Duodenal mucosa (tissue), 2 donors: Measurements from ENCODE around the gene HIP1.
"Not testable (repeated sequence)": the region's sequence is repeated elsewhere in the genome, so short reads cannot be mapped to it uniquely, and the experiment has no call there.

Experiments
- H3K27ac ChIP-seq: one replicate; pipeline ENCODE4 v1.7.0; 2013; ENCODE audit warnings: low read depth, low read length
- H3K27me3 ChIP-seq, 2 donors: one replicate each; pipeline ENCODE4 v1.7.0; 2013; ENCODE audit warnings: low read length in 2 of 2, control low read depth in 1 of 2; ENCODE audit not compliant: insufficient read depth in 2 of 2, control insufficient read depth in 1 of 2
- H3K36me3 ChIP-seq, 2 donors: one replicate each; pipeline ENCODE4 v1.7.0; 2013; ENCODE audit warnings: low read length in 2 of 2, control low read depth in 1 of 2; ENCODE audit not compliant: insufficient read depth in 2 of 2, control insufficient read depth in 1 of 2
- H3K4me1 ChIP-seq, 2 donors: one replicate each; pipeline ENCODE4 v1.7.0; 2013; ENCODE audit warnings: low read length in 2 of 2, control low read depth in 1 of 2; ENCODE audit not compliant: insufficient read depth in 2 of 2, control insufficient read depth in 1 of 2
- H3K4me3 ChIP-seq, 2 donors: one replicate each; pipeline ENCODE4 v1.7.0; 2013; ENCODE audit warnings: low read length in 2 of 2, low read depth in 1 of 2
- H3K9ac ChIP-seq, 2 donors: one replicate each; pipeline ENCODE4 v1.7.0; 2013; ENCODE audit warnings: low read length in 2 of 2, low read depth in 1 of 2
- H3K9me3 ChIP-seq, 2 donors: one replicate each; pipeline ENCODE4 v1.7.0; 2013; ENCODE audit warnings: low read length in 2 of 2, control low read depth in 1 of 2; ENCODE audit not compliant: control insufficient read depth in 1 of 2

Gene HIP1

DNA sequence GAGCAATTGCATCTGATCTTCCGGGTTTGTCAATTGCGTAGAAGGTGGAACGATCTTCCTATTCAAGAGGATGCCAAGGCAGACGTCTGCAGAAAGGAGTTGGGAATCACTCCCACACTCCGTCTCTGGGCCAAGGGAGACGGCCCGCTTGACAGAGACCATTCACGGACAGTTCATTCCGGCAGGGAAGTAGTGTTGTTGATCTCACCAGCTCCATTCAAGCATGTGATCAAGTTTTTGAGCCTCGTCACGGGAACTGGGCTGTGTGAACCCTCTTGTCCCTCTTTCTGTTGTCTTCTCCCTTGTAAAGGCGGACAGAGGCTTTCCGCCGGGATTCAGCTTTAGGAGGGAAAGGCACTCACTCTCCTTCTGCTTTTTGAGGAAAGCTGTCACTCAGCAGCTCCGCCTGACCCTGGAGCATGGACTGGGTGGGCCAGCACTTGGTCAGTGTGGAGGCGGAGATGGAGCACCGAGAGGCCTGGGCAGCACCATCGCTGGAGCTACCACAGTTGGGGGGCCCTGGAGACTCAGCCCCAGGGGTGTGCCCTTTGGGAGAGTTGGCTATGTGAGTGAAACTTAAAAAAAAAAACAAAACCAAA is 201.7 kb downstream of the HIP1 start:
- Histone ChIP-seq H3K27ac (no peak overlapping the region), H3K36me3 (peaks cover 3 to 16% of the 10 kb centered on the region in 2 donors), H3K9ac (no peak overlapping the region), H3K27me3 (no peaks in the 10 kb centered on the region), H3K4me3 (no peak overlapping the region), H3K4me1 (no peaks in the 10 kb centered on the region), H3K9me3 (no peaks in the 10 kb centered on the region)

DNA sequence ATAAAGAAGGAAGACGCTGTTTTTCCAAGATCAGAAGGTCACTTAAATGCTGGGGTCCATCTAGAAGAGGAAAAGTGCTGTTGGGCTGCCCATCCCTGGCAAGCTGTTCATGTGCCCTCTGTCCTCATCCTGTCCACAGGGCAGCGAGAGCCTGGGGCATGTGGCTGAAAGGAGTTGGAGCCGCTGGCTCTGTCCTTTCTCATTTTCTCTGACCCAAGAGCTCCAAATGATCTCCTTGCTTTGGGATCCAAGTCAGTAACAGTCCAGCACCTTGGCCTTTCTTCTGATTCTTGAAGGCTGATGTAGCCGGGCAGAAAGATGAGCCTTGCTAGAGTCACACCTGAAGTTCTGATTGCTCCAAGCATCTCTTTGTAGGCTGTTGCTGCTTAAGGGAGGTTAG is 202.2 kb downstream of the HIP1 start:
- peaks cover 3 to 16% of the 10 kb centered on the region in 2 donors for H3K36me3 ChIP-seq
- H3K27ac ChIP-seq, result no peak overlapping the region

DNA sequence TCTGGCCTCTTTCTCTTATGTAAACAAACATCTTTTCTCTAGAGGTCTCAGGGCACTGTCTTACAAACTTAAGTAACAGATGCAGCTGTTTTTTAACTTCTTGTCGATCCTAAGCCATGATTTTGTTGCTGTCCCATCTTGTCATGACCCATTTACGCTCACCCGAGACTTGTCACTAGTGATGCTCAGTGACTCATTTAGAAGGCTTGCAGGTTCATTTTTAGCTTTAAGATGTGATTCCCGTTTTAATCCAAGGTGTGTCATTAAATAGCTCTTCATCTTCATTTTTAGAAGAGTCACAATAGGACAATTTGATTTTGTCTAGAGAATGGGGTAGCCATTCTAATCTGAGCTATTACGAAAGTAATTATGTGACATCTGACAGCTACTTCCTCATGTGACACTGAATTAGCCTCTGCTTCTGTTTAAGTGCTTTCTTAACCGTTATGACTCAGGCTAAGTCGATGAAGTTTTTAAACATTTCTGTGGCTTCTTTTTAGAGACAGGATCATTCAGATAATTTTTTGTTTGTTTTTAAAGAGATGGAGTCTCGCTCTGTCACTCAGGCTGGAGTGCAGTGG is 203.9 kb downstream of the HIP1 start:
- Histone ChIP-seq H3K27me3 (no peaks in the 10 kb centered on the region), H3K4me3 (no peak overlapping the region), H3K27ac (no peak overlapping the region), H3K36me3 (peaks cover 3 to 16% of the 10 kb centered on the region in 2 donors), H3K9me3 (no peaks in the 10 kb centered on the region), H3K9ac (no peak overlapping the region), H3K4me1 (no peaks in the 10 kb centered on the region)

More for the DNA sequence above, 202.2 kb downstream of the HIP1 start:
- Histone ChIP-seq H3K9ac (no peak overlapping the region), H3K27me3 (no peaks in the 10 kb centered on the region), H3K4me1 (no peaks in the 10 kb centered on the region), H3K4me3 (no peak overlapping the region), H3K9me3 (no peaks in the 10 kb centered on the region)

DNA sequence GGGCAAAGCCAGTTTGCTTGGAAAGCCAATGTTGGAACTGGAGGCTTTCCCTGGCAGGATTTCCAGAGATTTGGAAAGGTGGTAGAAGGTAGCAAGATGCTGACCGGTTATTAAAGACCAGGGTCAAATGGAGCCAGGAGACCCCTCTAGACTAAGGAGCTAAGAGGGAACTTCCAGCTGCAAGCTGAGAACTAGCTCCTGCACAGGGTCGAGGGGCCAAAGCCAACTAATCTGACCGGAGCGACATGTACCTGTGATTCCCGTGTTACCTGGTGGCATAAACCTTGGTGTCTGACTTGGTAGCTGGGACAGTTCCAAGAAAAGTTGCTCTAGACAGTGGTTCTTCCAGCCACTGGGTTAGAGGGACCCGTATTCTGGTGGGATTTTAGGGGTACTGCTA is 204.8 kb downstream of the HIP1 start:
- Histone ChIP-seq H3K4me3 (no peak overlapping the region), H3K9ac (no peak overlapping the region), H3K36me3 (peaks cover 1 to 16% of the 10 kb centered on the region in 2 donors), H3K27me3 (no peaks in the 10 kb centered on the region), H3K4me1 (no peaks in the 10 kb centered on the region), H3K27ac (no peak overlapping the region), H3K9me3 (no peaks in the 10 kb centered on the region)

DNA sequence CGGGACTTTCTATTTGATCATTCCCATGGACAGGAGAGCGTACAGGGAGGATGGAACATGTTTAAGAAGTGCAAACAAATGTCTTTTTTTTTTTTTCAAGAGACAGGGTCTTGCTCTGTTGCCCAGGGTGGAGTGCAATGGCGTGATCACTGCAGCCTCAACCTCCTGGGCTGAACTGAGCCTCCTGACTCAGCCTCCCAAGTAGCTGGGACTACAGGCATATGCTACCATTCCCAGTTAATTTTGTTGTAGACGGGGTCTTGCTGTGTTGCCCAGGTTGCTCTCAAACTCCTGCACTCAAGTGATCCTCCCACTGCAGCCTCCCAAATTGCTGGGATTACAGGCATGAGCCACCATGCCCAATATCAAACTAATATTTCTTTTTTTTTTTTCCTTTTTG is 206.1 kb downstream of the HIP1 start:
- Histone ChIP-seq H3K27me3 (no peaks in the 10 kb centered on the region), H3K4me1 (no peaks in the 10 kb centered on the region), H3K36me3 (peaks cover 0 to 12% of the 10 kb centered on the region in 2 donors), H3K9me3 (no peaks in the 10 kb centered on the region), H3K4me3 (no peak overlapping the region), H3K9ac (no peak overlapping the region), H3K27ac (no peak overlapping the region)

DNA sequence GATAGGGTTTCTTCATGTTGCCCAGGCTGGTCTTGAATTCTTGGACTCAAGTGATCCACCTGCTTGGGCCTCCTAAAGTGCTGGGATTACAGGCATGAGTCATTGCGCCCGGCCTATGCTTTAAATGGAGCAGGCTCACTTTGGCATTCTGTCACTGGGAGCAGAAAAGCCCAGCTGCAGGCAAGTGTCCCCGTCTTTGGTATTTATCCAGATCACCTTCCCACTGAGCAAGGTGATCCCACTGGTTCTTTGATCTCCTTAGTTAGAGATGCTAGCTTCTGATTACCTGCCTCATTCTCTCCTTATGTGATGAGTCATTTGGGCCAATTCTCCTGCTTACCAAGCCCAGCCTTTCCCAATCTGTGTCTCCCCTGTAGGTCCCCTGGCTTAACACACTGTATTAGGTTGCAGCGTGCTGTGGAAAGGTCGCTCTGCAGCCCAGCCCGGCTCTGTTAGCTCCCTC is 207.4 kb downstream of the HIP1 start:
- Histone ChIP-seq H3K36me3 (peaks cover 0 to 4% of the 10 kb centered on the region in 2 donors), H3K4me3 (no peak overlapping the region), H3K9me3 (no peaks in the 10 kb centered on the region), H3K27ac (no peak overlapping the region), H3K4me1 (peaks cover 0 to 9% of the 10 kb centered on the region in 2 donors), H3K27me3 (no peaks in the 10 kb centered on the region), H3K9ac (no peak overlapping the region)

DNA sequence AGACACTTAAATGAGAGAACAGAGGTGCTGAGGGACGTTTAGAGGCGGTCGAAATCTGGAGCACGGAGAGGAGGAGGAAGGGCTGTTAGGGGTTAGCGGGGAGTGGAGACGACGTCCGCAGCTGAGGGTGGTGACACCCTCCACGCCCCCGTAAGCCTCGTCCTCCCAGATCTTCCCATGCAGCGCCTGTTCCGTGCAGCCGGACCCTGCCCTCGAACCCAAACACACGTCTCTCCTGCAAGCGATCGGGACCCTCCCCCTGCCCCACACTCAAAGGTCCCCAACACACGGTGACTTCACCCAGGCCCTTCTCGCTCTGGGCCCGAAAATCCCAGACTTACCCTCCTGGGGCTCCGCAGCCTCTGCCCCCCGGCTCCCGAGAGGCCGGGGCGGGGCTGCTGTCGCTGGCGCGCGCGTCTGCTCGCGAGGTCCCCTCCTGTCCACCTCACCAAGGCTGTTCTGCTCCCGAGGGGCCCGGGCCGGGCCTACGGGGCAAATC is 211.5 kb downstream of the HIP1 start:
- H3K27ac ChIP-seq, result peak overlapping the region; percentile 85
- H3K27me3 ChIP-seq, H3K9me3 ChIP-seq: not testable (repeated sequence)
- peak overlapping the region; percentile 77 to 89 for H3K4me3 ChIP-seq
- peak overlapping the region; percentile 64 to 81 for H3K9ac ChIP-seq
- H3K36me3 ChIP-seq, result peaks cover 3 to 16% of the 10 kb centered on the region in 2 donors
- peaks cover 0 to 14% of the 10 kb centered on the region in 2 donors for H3K4me1 ChIP-seq

DNA sequence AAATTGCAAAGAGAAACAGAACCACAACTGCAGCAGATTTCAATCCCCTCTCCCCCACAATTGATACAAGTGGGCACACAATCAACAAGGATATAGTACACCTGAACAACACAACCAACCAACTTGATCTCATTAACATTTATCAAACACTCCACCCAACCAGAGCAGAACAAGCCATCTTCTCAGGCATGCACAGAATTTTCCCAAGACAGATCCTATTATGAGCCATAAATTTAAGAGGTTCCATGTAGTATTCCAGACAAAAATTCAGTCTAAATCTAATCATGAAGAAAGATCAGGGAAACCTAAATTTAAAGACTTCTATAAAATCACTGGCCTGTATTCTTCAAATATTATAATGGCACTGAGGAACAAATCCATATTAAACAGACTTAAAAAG is 217.0 kb downstream of the HIP1 start:
- H3K4me3 ChIP-seq, H3K4me1 ChIP-seq, H3K27ac ChIP-seq, H3K27me3 ChIP-seq, H3K9ac ChIP-seq, H3K9me3 ChIP-seq: not testable (repeated sequence)
- H3K36me3 ChIP-seq, result peaks cover 3 to 21% of the 10 kb centered on the region in 2 donors

DNA sequence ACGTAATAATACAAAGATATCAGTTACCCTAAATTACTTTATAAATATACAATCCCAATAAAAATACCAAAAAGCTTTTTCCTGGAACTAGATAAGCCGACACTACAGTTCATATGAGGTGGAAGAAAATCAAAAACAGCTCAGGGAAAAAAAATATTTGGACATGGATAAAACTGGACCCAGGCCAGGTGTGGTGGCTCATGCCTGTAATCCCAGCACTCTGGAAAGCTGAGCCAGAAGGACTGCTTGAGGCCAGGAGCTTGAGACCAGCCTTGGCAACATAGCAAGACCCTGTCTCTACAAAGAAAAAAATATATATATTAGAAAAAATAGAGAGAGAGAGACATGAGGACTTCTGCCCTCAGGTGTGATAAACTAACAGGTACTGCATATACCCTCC is 219.9 kb downstream of the HIP1 start:
- not testable (repeated sequence) for H3K27me3 ChIP-seq, H3K4me1 ChIP-seq, H3K27ac ChIP-seq, H3K9me3 ChIP-seq, H3K4me3 ChIP-seq, H3K9ac ChIP-seq
- H3K36me3 ChIP-seq, result peaks cover 3 to 12% of the 10 kb centered on the region in 2 donors

DNA sequence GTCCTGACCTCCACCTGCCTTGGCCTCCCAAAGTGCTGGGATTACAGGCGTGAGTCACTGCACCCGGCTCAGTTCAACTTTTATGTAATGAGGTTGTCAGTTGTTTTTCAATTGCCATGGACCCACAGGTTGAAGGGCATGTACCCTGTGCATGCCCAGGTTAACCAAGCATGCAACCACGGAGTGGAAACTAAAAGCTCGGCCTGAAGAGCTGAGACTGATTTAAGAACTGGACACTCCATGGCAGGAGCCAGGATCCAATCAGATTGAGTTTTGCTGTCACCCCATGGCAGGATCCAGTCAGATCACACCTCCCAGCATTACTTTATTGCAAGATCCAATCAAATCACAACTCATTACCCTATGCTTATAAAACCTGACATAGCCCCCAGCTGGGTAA is 229.7 kb downstream of the HIP1 start:
- H3K9ac ChIP-seq, H3K36me3 ChIP-seq, H3K27me3 ChIP-seq, H3K4me1 ChIP-seq, H3K9me3 ChIP-seq, H3K4me3 ChIP-seq, H3K27ac ChIP-seq: not testable (repeated sequence)
